IMR-90 (cell line): ENCODE data around the gene PHF14. TPM values are rescaled to one million over a fixed set of nuclear protein-coding genes. Genes with fewer than 3 reads are reported as not detected.

Experiments used
- ATAC-seq: fragments of 200-7000 bp; cut with Tn5 transposase; 2 replicates; pipeline ENCODE4 v1.9.1; 2020; ENCODE audit warnings: low read depth, mild to moderate bottlenecking, moderate library complexity
- BruUV-seq: library from RNA; stranded (reverse); fragments of 400-500 nt; replicated peaks from 2 replicates; lab custom pipeline; 2021; lab: Mats Ljungman, UMichigan
- CTCF ChIA-PET: fragments of 300-600 bp; formaldehyde crosslinking; extraction: SDS; loops from one replicate; lab custom pipeline; 2021; ENCODE audit warnings: antibody characterized with exemption; lab: Yijun Ruan, JAX
- POLR2A ChIA-PET: fragments of 300-600 bp; sonication (Branson Sonifier 250); formaldehyde crosslinking; loops from one replicate; lab custom pipeline; 2022; ENCODE audit warnings: antibody characterized with exemption; ENCODE audit not compliant: unreplicated experiment; lab: Charles Lee
- DNase-seq: peaks from one replicate; pipeline ENCODE4 v3.0.0; 2013
- H2AFZ ChIP-seq: replicated peaks from 2 replicates; pipeline ENCODE3; 2013; ENCODE audit warnings: low read length, mild to moderate bottlenecking; ENCODE audit not compliant: poor library complexity
- H2AK5ac ChIP-seq: 2 replicates; pipeline ENCODE4 v1.6.1; 2013; ENCODE audit warnings: low read depth, low read length, inconsistent platforms
- H2AK9ac ChIP-seq: replicated peaks from 2 replicates; pipeline ENCODE3; 2013; ENCODE audit warnings: mild to moderate bottlenecking, low read depth, low read length, moderate library complexity; ENCODE audit not compliant: poor library complexity
- H2BK120ac ChIP-seq: 2 replicates; pipeline ENCODE4 v1.6.1; 2013; ENCODE audit warnings: low read depth, low read length, inconsistent platforms
- H2BK15ac ChIP-seq: 3 replicates; pipeline ENCODE4 v1.6.1; 2013; ENCODE audit warnings: low read depth, low read length, inconsistent platforms
- H2BK20ac ChIP-seq: 2 replicates; pipeline ENCODE4 v1.6.1; 2013; ENCODE audit warnings: low read depth, mild to moderate bottlenecking, inconsistent platforms, low read length, moderate library complexity
- H2BK5ac ChIP-seq: 2 replicates; pipeline ENCODE4 v1.6.1; 2013; ENCODE audit warnings: mild to moderate bottlenecking, low read depth, low read length, inconsistent platforms; ENCODE audit not compliant: poor library complexity, severe bottlenecking
- H3K14ac ChIP-seq: replicated peaks from 2 replicates; pipeline ENCODE4 v1.6.1; 2013; ENCODE audit warnings: low read depth, low read length, inconsistent platforms
- H3K18ac ChIP-seq: 2 replicates; pipeline ENCODE4 v1.6.1; 2013; ENCODE audit warnings: low read depth, low read length, control low read depth
- H3K23ac ChIP-seq: 2 replicates; pipeline ENCODE4 v1.6.1; 2013; ENCODE audit warnings: low read depth, low read length, inconsistent platforms
- H3K27ac ChIP-seq: 2 replicates; pipeline ENCODE4 v1.5.1; 2013; ENCODE audit warnings: mild to moderate bottlenecking, control low read depth, low read length; ENCODE audit not compliant: insufficient read depth
- H3K27me3 ChIP-seq: 2 replicates; pipeline ENCODE4 v1.6.1; 2013; ENCODE audit warnings: low read length; ENCODE audit not compliant: control insufficient read depth, insufficient read depth
- H3K36me3 ChIP-seq: 2 replicates; pipeline ENCODE4 v1.6.1; 2013; ENCODE audit warnings: low read length, mixed read lengths; ENCODE audit not compliant: control insufficient read depth, insufficient read depth
- H3K4ac ChIP-seq: 2 replicates; pipeline ENCODE4 v1.6.1; 2013; ENCODE audit warnings: low read depth, low read length, inconsistent platforms
- H3K4me1 ChIP-seq: 2 replicates; pipeline ENCODE4 v1.6.1; 2013; ENCODE audit warnings: low read length, mixed read lengths; ENCODE audit not compliant: control insufficient read depth, insufficient read depth
- H3K4me2 ChIP-seq: 2 replicates; pipeline ENCODE4 v1.6.1; 2013; ENCODE audit warnings: low read depth, mild to moderate bottlenecking, control low read depth, low read length, moderate library complexity
- H3K4me3 ChIP-seq: 2 replicates; pipeline ENCODE4 v1.5.1; 2013; ENCODE audit warnings: low read depth, mild to moderate bottlenecking, control low read depth, low read length, moderate library complexity; ENCODE audit not compliant: insufficient read depth
- H3K56ac ChIP-seq: 2 replicates; pipeline ENCODE4 v1.6.1; 2013; ENCODE audit warnings: low read length, inconsistent platforms; ENCODE audit not compliant: insufficient read depth; ENCODE audit errors: extremely low read depth
- H3K79me1 ChIP-seq, 2 experiments: 2 replicates each; pipeline ENCODE4 v1.6.1; 2013; ENCODE audit warnings: low read length in 2 of 2, inconsistent platforms in 1 of 2, low read depth in 1 of 2
- H3K9ac ChIP-seq: 2 replicates; pipeline ENCODE4 v1.6.1; 2013; ENCODE audit warnings: low read depth, low read length, control low read depth
- H3K9me1 ChIP-seq: 2 replicates; pipeline ENCODE4 v1.6.1; 2013; ENCODE audit warnings: low read length, inconsistent platforms; ENCODE audit not compliant: insufficient read depth
- H3K9me3 ChIP-seq: 2 replicates; pipeline ENCODE4 v1.6.1; 2013; ENCODE audit warnings: low read length; ENCODE audit not compliant: control insufficient read depth, insufficient read depth
- H4K20me1 ChIP-seq: 2 replicates; pipeline ENCODE4 v1.6.1; 2013; ENCODE audit warnings: low read length, inconsistent platforms; ENCODE audit not compliant: insufficient read depth
- H4K5ac ChIP-seq: 2 replicates; pipeline ENCODE4 v1.6.1; 2013; ENCODE audit warnings: mild to moderate bottlenecking, low read depth, low read length, control low read depth
- H4K8ac ChIP-seq, 2 experiments: 2 replicates each; pipeline ENCODE4 v1.6.1; 2013; ENCODE audit warnings: low read depth in 2 of 2, low read length in 2 of 2, control low read depth in 1 of 2, inconsistent platforms in 1 of 2
- H4K91ac ChIP-seq: 2 replicates; pipeline ENCODE4 v1.6.1; 2013; ENCODE audit warnings: low read depth, low read length, inconsistent platforms; ENCODE audit not compliant: insufficient read depth
- BHLHE40 ChIP-seq: fragments of 150-350 bp; IDR thresholded peaks from 2 replicates; pipeline ENCODE4 v1.6.1; 2016; ENCODE audit warnings: mild to moderate bottlenecking, low read depth, low read length
- CEBPB ChIP-seq: IDR thresholded peaks from 2 replicates; pipeline ENCODE4 v1.6.1; 2012; ENCODE audit warnings: low read depth, low read length, improper control_type of control experiment
- CHD1 ChIP-seq: IDR thresholded peaks from 2 replicates; pipeline ENCODE4 v1.6.1; 2012; ENCODE audit warnings: low read depth, low read length, improper control_type of control experiment
- FOS ChIP-seq: fragments of 150-350 bp; IDR thresholded peaks from 2 replicates; pipeline ENCODE4 v1.6.1; 2016; ENCODE audit warnings: low read depth, low read length
- MAFK ChIP-seq: IDR thresholded peaks from 2 replicates; pipeline ENCODE4 v1.6.1; 2012; ENCODE audit warnings: low read depth, low read length, improper control_type of control experiment
- MAZ ChIP-seq: IDR thresholded peaks from 2 replicates; pipeline ENCODE4 v1.6.1; 2012; ENCODE audit warnings: low read depth, mild to moderate bottlenecking, low read length, improper control_type of control experiment, moderate library complexity, borderline replicate concordance
- MXI1 ChIP-seq: IDR thresholded peaks from 2 replicates; pipeline ENCODE4 v1.6.1; 2012; ENCODE audit warnings: low read depth, mild to moderate bottlenecking, low read length, moderate library complexity, borderline replicate concordance
- NFE2L2 ChIP-seq: fragments of 150-350 bp; IDR thresholded peaks from 2 replicates; pipeline ENCODE4 v1.6.1; 2016; ENCODE audit warnings: low read depth, mild to moderate bottlenecking, low read length
- POLR2A ChIP-seq: IDR thresholded peaks from 2 replicates; pipeline ENCODE4 v1.6.1; 2012; ENCODE audit warnings: mild to moderate bottlenecking, low read depth, low read length
- RAD21 ChIP-seq: IDR thresholded peaks from 2 replicates; pipeline ENCODE4 v1.6.1; 2012; ENCODE audit warnings: low read length, improper control_type of control experiment
- RCOR1 ChIP-seq: IDR thresholded peaks from 2 replicates; pipeline ENCODE4 v1.6.1; 2012; ENCODE audit warnings: mild to moderate bottlenecking, low read length, improper control_type of control experiment; ENCODE audit not compliant: insufficient replicate concordance
- RFX5 ChIP-seq: IDR thresholded peaks from 2 replicates; pipeline ENCODE4 v1.8.0; 2012; ENCODE audit warnings: low read depth, mild to moderate bottlenecking, low read length, moderate library complexity
- SMC3 ChIP-seq: fragments of 150-350 bp; IDR thresholded peaks from 2 replicates; pipeline ENCODE4 v1.6.1; 2016; ENCODE audit warnings: low read depth, mild to moderate bottlenecking, antibody characterized with exemption, low read length, moderate library complexity
- WGBS, 2 experiments: methylation state at CpG; one replicate each; pipeline versions ENCODE4 v1.1.5 to v1.1.7; 2013; ENCODE audit warnings: missing lambda C conversion rate in 2 of 2; ENCODE audit not compliant: insufficient read length in 1 of 2; ENCODE audit errors: extremely low coverage in 2 of 2; 5-methylcytosine and 5-hydroxymethylcytosine counted together
- dilution Hi-C: fragments of 300-500 bp; cut with HindIII; formaldehyde crosslinking; loops from one replicate; pipeline ENCODE4 v1.14.3; 2018; ENCODE audit warnings: low sequenced_read_pairs; ENCODE audit not compliant: unreplicated experiment
- in situ Hi-C: fragments of 300-500 bp; cut with MboI; formaldehyde crosslinking; loops from 3 replicates; pipeline ENCODE4 v1.14.3; 2019; ENCODE audit warnings: low sequenced_read_pairs, inconsistent platforms, mixed read lengths
- intact Hi-C: fragments of 100-400 bp; cut with micrococcal nuclease; formaldehyde crosslinking; loops from 2 replicates; pipeline ENCODE4 v1.10.0; 2022
- polyA plus RNA-seq, 3 experiments: library from polyadenylated mRNA; depleted of rRNA; stranded (reverse); fragments of >200 nt; gene quantifications; 2 replicates each; pipeline ENCODE4 v1.2.3, GENCODE V29; 2012; ENCODE audit warnings: low replicate concordance in 1 of 3
- total RNA-seq: library from RNA; depleted of rRNA; stranded (reverse); fragments of >200 nt; gene quantifications from 2 replicates; pipeline ENCODE4 v1.2.3, GENCODE V29; 2012
- TF ChIP-seq, protein P1 (sequence below): fragments of 150-350 bp; IDR thresholded peaks from 2 replicates; pipeline ENCODE4 v1.6.1; 2017; ENCODE audit warnings: mild to moderate bottlenecking, antibody characterized with exemption, low read length, low read depth
- TF ChIP-seq, protein P2 (sequence below): fragments of 150-350 bp; IDR thresholded peaks from 2 replicates; pipeline ENCODE4 v1.6.1; 2016; ENCODE audit warnings: low read depth, mild to moderate bottlenecking, low read length, moderate library complexity, borderline replicate concordance

PHF14 gene
- total and polyA plus RNA-seq, 2 of the 4 experiments (the other 2 are of a cell fraction), result 8.7 to 17.2 TPM

GRCh38 chr7:11194492-11194891, 220.8 kb downstream of the PHF14 start (continued):
- TF ChIP-seq RCOR1 (no peak), MXI1 (no peak), MAZ (no peak)

DNA sequence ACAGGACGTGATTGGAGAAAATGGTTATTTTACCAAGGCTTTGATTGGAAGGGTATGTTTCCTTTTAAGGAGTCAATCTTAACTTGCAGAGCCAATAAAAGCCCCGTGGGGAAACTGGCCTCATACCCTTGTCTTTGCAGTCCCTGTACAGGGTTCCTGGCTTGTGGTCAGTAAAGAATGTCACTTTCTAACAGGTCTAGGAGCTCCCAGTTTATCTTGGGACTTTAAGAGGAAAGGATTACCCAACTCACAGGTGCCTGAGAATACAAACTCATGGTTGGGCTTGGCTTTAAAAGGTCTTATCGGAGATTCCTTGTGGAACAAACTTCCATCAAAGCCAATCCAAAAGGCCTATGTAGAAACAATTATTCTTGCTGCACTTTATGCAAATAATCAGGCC, 221.8 kb downstream of the PHF14 start:
- H3K27ac ChIP-seq, result no peak overlapping the region
- H4K91ac ChIP-seq, result no peak overlapping the region
- WGBS, 2 experiments, result 80% methylated on average over 1 of the region's 3 CpGs; no CpG with 5 or more reads in 1 of the 2 experiments
- H2BK20ac ChIP-seq, result no peak overlapping the region
- no peaks in the 10 kb centered on the region for H3K9me3 ChIP-seq
- dilution Hi-C loops (no loop called here), in situ Hi-C loops (no loop called here), intact Hi-C loops (no loop called here)
- ChIA-PET POLR2A (no interaction called here), CTCF (interaction anchor here (0.9 kb wide), 1 partner anchor 16 kb away, joined by 3 read pairs; no protein-coding TSS in a partner anchor)
- no peak overlapping the region for H3K18ac ChIP-seq
- no peaks in the 10 kb centered on the region for H3K36me3 ChIP-seq
- peaks cover 1% of the 10 kb centered on the region; the same call in 1 of the 2 replicates for H3K27me3 ChIP-seq
- H2BK120ac ChIP-seq, result no peak overlapping the region
- H3K4me2 ChIP-seq, result no peak overlapping the region
- no peak overlapping the region for H2AK9ac ChIP-seq
- H3K56ac ChIP-seq, result no peak overlapping the region
- ATAC-seq (no peak), DNase-seq (no peak)
- H3K4me3 ChIP-seq, result no peak overlapping the region
- H2BK5ac ChIP-seq, result no peak overlapping the region
- no peaks in the 10 kb centered on the region for H3K79me1 ChIP-seq
- H2AK5ac ChIP-seq, result no peak overlapping the region
- H3K9ac ChIP-seq, result no peak overlapping the region
- H2BK15ac ChIP-seq, result no peak overlapping the region
- H3K4ac ChIP-seq, result no peak overlapping the region
- H3K9me1 ChIP-seq, result no peaks in the 10 kb centered on the region
- no peak overlapping the region for H3K14ac ChIP-seq
- H3K23ac ChIP-seq, result no peak overlapping the region
- H3K4me1 ChIP-seq, result peaks cover 4% of the 10 kb centered on the region; the same call in 1 of the 2 replicates
- H4K20me1 ChIP-seq, result no peaks in the 10 kb centered on the region
- no peak overlapping the region for H4K8ac ChIP-seq
- no peak overlapping the region for H4K5ac ChIP-seq
- BruUV-seq, result no TSS peak
- no peak overlapping the region for H2AFZ ChIP-seq
- TF ChIP-seq NFE2L2 (no peak), BHLHE40 (no peak), MAFK (no peak), RCOR1 (no peak), SMC3 (no peak), CHD1 (no peak), FOS (no peak), RAD21 (no peak), MXI1 (no peak), POLR2A (no peak), RFX5 (no peak), CEBPB (no peak)
- TF ChIP-seq, protein P1, sequence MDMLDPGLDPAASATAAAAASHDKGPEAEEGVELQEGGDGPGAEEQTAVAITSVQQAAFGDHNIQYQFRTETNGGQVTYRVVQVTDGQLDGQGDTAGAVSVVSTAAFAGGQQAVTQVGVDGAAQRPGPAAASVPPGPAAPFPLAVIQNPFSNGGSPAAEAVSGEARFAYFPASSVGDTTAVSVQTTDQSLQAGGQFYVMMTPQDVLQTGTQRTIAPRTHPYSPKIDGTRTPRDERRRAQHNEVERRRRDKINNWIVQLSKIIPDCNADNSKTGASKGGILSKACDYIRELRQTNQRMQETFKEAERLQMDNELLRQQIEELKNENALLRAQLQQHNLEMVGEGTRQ, result no peak
- TF ChIP-seq, protein P2, sequence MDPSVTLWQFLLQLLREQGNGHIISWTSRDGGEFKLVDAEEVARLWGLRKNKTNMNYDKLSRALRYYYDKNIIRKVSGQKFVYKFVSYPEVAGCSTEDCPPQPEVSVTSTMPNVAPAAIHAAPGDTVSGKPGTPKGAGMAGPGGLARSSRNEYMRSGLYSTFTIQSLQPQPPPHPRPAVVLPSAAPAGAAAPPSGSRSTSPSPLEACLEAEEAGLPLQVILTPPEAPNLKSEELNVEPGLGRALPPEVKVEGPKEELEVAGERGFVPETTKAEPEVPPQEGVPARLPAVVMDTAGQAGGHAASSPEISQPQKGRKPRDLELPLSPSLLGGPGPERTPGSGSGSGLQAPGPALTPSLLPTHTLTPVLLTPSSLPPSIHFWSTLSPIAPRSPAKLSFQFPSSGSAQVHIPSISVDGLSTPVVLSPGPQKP, result no peak
